Measurements from ENCODE around the gene CLEC20A. TPM values are rescaled to one million over a fixed set of nuclear protein-coding genes. Genes with fewer than 3 reads are reported as not detected.

CLEC20A gene
- total and polyA plus RNA-seq, 2 donors (not counting 1 experiment from before 2014, with no cell fraction given), result not detected

GRCh38 chr1:178434360-178434759 lies 62.4 kb downstream of the CLEC20A start:
- H3K79me2 ChIP-seq (ENCODE audit: control insufficient read depth, insufficient read depth, low read length), result no peaks in the 10 kb centered on the region
- H3K27me3 ChIP-seq (ENCODE audit: control insufficient read depth, insufficient read depth, low read length), result no peaks in the 10 kb centered on the region
- no peak overlapping the region for H3K27ac ChIP-seq (ENCODE audit: insufficient read depth, low read length)
- H3K4me2 ChIP-seq (ENCODE audit: extremely low read depth, insufficient read depth, low read length), result no peak overlapping the region
- H2AFZ ChIP-seq (ENCODE audit: low read length), result no peak overlapping the region
- no peaks in the 10 kb centered on the region for H3K9me3 ChIP-seq (ENCODE audit: control insufficient read depth, insufficient read depth, low read depth, low read length)
- no peak overlapping the region for H3K4me3 ChIP-seq (replicated peaks in 1 of 4; ENCODE audit: control extremely low read depth in 1 of 4, insufficient read depth in 1 of 4, low read depth in 3 of 4, low read length in 4 of 4)
- H3K36me3 ChIP-seq (ENCODE audit: control insufficient read depth, insufficient read depth, low read length), result no peaks in the 10 kb centered on the region
- H3K9ac ChIP-seq (ENCODE audit: insufficient read depth, low read length), result no peak overlapping the region
- no peak for TF ChIP-seq CTCF (conservative IDR thresholded peaks at IDR 0.05 in 1 of 2, IDR thresholded peaks at IDR 0.05 in 1 of 2; ENCODE audit: low read depth in 1 of 2, low read length in 2 of 2)
- no peak for TF ChIP-seq EZH2 (IDR thresholded peaks at IDR 0.05; ENCODE audit: low read length, missing control alignments)
- no peaks in the 10 kb centered on the region for H3K4me1 ChIP-seq (ENCODE audit: control insufficient read depth, extremely low read depth, insufficient read depth, low read length)
- DNase-seq (ENCODE audit: low read depth in 2 of 2), result no peak
- no peaks in the 10 kb centered on the region for H4K20me1 ChIP-seq (ENCODE audit: control insufficient read depth, extremely low read depth, insufficient read depth, low read length)

Other genes starting within 250 kb of the CLEC20A start
- gene TEX35, start 16.1 kb upstream of the CLEC20A start, total RNA-seq, result not detected in 2 replicates
- 0.06 and 0.24 TPM in 2 replicates for gene TEX35, start 16.1 kb upstream of the CLEC20A start, polyA plus RNA-seq
- gene RALGPS2, start 228.3 kb upstream of the CLEC20A start, total RNA-seq, result 59.6 and 69.7 TPM in 2 replicates
- 26.1 and 53.8 TPM in 2 replicates for gene RALGPS2, start 228.3 kb upstream of the CLEC20A start, polyA plus RNA-seq

Data from fibroblast of lung (primary cell).